ENCODE data around the gene C7orf33. TPM values are rescaled to one million over a fixed set of nuclear protein-coding genes. Genes with fewer than 3 reads are reported as not detected.

C7orf33 gene
- total RNA-seq, 1 experiment from 2014 or later: not detected

- no peaks in the 10 kb centered on the region for H3K79me1 ChIP-seq (ENCODE audit: insufficient read depth, low read depth, low read length, poor library complexity, severe bottlenecking)
- 100% methylated on average over 1 of the region's 6 CpGs for WGBS (ENCODE audit: extremely low coverage, insufficient read length, low lambda C conversion rate)
- no peak overlapping the region for H3T11ph ChIP-seq (ENCODE audit: low read length)
Measured at GRCh38 chr7:148630078-148630477, 39.5 kb downstream of the C7orf33 start.

More at GRCh38 chr7:148630078-148630477, 39.5 kb downstream of the C7orf33 start:
- no peak overlapping the region for H3K27ac Mint-ChIP-seq
- no peak overlapping the region for H2BK12ac ChIP-seq (ENCODE audit: insufficient read length, low read depth, low read length)
- no peak overlapping the region for H4K5ac ChIP-seq (ENCODE audit: insufficient read length, low read depth, low read length)
- H3K23ac ChIP-seq (ENCODE audit: insufficient read length, low read depth, low read length): no peak overlapping the region
- H3K79me2 ChIP-seq (ENCODE audit: insufficient read depth, low read length): no peaks in the 10 kb centered on the region
- H3K4me3 Mint-ChIP-seq: no peak overlapping the region
- H3K4me1 ChIP-seq (ENCODE audit: insufficient read depth, low read length): no peaks in the 10 kb centered on the region
- no peak for TF ChIP-seq CTCF (conservative IDR thresholded peaks at IDR 0.05)
- H4K91ac ChIP-seq (ENCODE audit: insufficient read length, low read depth, low read length): no peak overlapping the region
- no peak overlapping the region for H2AK5ac ChIP-seq (ENCODE audit: insufficient read length, low read length)
- no peaks in the 10 kb centered on the region for H3K27me3 Mint-ChIP-seq (ENCODE audit: low read depth)
- DNase-seq: no peak
- H3K14ac ChIP-seq (ENCODE audit: insufficient read depth, low read length): no peak overlapping the region
- H2AFZ ChIP-seq (ENCODE audit: low read length): no peak overlapping the region
- no peak overlapping the region for H3K4ac ChIP-seq (ENCODE audit: low read depth, low read length)
- H2BK15ac ChIP-seq (ENCODE audit: low read depth, low read length): no peak overlapping the region
- no peak overlapping the region for H2BK20ac ChIP-seq (ENCODE audit: low read depth, low read length, poor library complexity, severe bottlenecking)
- H3K9me3 Mint-ChIP-seq: no peaks in the 10 kb centered on the region
- H3K27ac ChIP-seq (ENCODE audit: insufficient read length, low read depth, low read length): no peak overlapping the region
- H3K56ac ChIP-seq (ENCODE audit: insufficient read length, low read depth, low read length): no peak overlapping the region
- H3K4me1 Mint-ChIP-seq: no peaks in the 10 kb centered on the region
- H3K36me3 Mint-ChIP-seq (ENCODE audit: insufficient read depth in 1 of 3, low read depth in 3 of 3): no peaks in the 10 kb centered on the region
- H3K4me2 ChIP-seq (ENCODE audit: insufficient read depth, insufficient read length, low read length): no peak overlapping the region
- H3K9me3 ChIP-seq (ENCODE audit: control insufficient read depth, low read depth, low read length): no peaks in the 10 kb centered on the region
- H3K9ac ChIP-seq (ENCODE audit: extremely low read depth, insufficient read length, low read length): no peak overlapping the region
- H2BK5ac ChIP-seq (ENCODE audit: insufficient read length, low read length): no peak overlapping the region
- H3K23me2 ChIP-seq (ENCODE audit: insufficient read length, low read depth, low read length, poor library complexity, severe bottlenecking): no peaks in the 10 kb centered on the region
- no peak overlapping the region for H2BK120ac ChIP-seq (ENCODE audit: low read depth, low read length, poor library complexity, severe bottlenecking)
- no peaks in the 10 kb centered on the region for H3K27me3 ChIP-seq (ENCODE audit: insufficient read depth, low read length)
- no peak overlapping the region for H4K8ac ChIP-seq (replicated peaks; ENCODE audit: insufficient read length, low read depth, low read length)
- H3K18ac ChIP-seq (ENCODE audit: insufficient read length, low read depth, low read length): no peak overlapping the region
- H4K20me1 ChIP-seq (ENCODE audit: control insufficient read depth, insufficient read depth, insufficient read length): no peaks in the 10 kb centered on the region

All from H9 (cell line).